Body of pancreas (tissue), 4 donors: ENCODE measurements around the gene MICAL2. TPM values are rescaled to one million over a fixed set of nuclear protein-coding genes. Genes with fewer than 3 reads are reported as not detected.

Experiments
- ATAC-seq: fragments of 150-250 bp; one replicate; pipeline ENCODE4 v1.9.1; 2016
- DNase-seq, 4 donors: peaks; one replicate each; pipeline ENCODE4 v3.0.0-alpha.2; 2019
- H3K27ac ChIP-seq, 4 donors: fragments of 200-600 bp; sonication (generic); 1 replicate in 3 of 4; 2 replicates in 1 of 4; pipeline versions ENCODE4 v1.5.1 to v1.6.1; 2016 to 2019; ENCODE audit warnings: mild to moderate bottlenecking in 1 of 4, mixed read lengths in 1 of 4, moderate library complexity in 1 of 4
- H3K27me3 ChIP-seq, 2 donors: fragments of 200-600 bp; sonication (generic); one replicate each; pipeline ENCODE4 v1.6.0; 2016; ENCODE audit warnings: mild to moderate bottlenecking in 1 of 2
- H3K36me3 ChIP-seq, 2 donors: fragments of 200-600 bp; sonication (generic); replicated peaks in 1 of 2; 2 replicates each; pipeline ENCODE4 v1.5.1; 2016; ENCODE audit warnings: low read depth in 2 of 2; ENCODE audit not compliant: insufficient read depth in 1 of 2
- H3K4me1 ChIP-seq: fragments of 200-600 bp; sonication (generic); one replicate; pipeline ENCODE4 v1.6.0; 2016
- H3K4me3 ChIP-seq, 2 donors: fragments of 200-600 bp; sonication (generic); 1 replicate in 1 of 2; 2 replicates in 1 of 2; pipeline ENCODE4 v1.5.1; 2016 to 2019
- H3K9me3 ChIP-seq, 3 donors: fragments of 200-600 bp; sonication (generic); 1 replicate in 2 of 3; 2 replicates in 1 of 3; pipeline ENCODE4 v1.5.1; 2016
- POLR2A ChIP-seq, 3 donors: fragments of 450-650 bp; IDR thresholded peaks; one replicate each; pipeline ENCODE4 v1.6.1; 2016; ENCODE audit warnings: antibody characterized with exemption in 3 of 3, mild to moderate bottlenecking in 2 of 3
- WGBS, 2 donors: methylation state at CpG; one replicate each; pipeline ENCODE4 v1.1.5; 2017; 5-methylcytosine and 5-hydroxymethylcytosine counted together
- intact Hi-C: fragments of 100-400 bp; cut with DNase I; formaldehyde crosslinking; loops from one replicate; pipeline ENCODE4 v1.15.1; 2023
- total RNA-seq, 2 donors: library from RNA; depleted of rRNA; stranded (reverse); fragments of >200 nt; gene quantifications; one replicate each; pipeline ENCODE4 v1.1.0, GENCODE V29; 2016
- TF ChIP-seq, protein P1 (sequence below), 7 experiments: fragments of 450-650 bp in 4 of 7; fragments of 200-600 bp in 3 of 7; sonication (generic) in 3 of 7; IDR thresholded peaks; one replicate each; pipeline ENCODE4 v1.5.1; 2016 to 2019; ENCODE audit warnings: antibody characterized with exemption in 7 of 7

MICAL2 gene
- total RNA-seq, 2 donors from 2014 or later = 16.6 to 24.4 TPM

DNA sequence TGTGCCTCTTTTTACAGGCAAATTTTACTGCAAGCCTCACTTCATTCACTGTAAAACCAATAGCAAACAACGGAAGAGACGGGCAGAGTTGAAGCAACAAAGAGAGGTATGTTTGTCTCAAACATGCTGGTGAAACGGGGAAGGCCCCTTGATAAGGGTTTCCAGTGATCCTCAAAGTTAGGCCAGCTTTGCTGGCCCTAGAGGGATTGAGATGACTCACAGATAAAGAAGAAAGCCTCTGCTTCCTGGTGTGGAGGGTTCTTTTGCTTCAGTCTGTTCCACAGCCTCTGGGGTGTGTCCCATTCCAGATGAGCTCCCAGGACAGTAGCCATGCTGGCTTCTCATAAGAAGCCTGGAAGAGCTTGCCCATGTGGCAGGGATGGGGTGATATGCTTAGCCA lies 148.1 kb downstream of the MICAL2 start:
- Histone ChIP-seq H3K4me3 (no peak overlapping the region), H3K4me1 (peaks cover 12% of the 10 kb centered on the region), H3K36me3 (peaks cover 0 to 8% of the 10 kb centered on the region in 2 donors), H3K27me3 (no peaks in the 10 kb centered on the region), H3K9me3 (no peaks in the 10 kb centered on the region), H3K27ac (no peak overlapping the region)
- TF ChIP-seq, protein P1, sequence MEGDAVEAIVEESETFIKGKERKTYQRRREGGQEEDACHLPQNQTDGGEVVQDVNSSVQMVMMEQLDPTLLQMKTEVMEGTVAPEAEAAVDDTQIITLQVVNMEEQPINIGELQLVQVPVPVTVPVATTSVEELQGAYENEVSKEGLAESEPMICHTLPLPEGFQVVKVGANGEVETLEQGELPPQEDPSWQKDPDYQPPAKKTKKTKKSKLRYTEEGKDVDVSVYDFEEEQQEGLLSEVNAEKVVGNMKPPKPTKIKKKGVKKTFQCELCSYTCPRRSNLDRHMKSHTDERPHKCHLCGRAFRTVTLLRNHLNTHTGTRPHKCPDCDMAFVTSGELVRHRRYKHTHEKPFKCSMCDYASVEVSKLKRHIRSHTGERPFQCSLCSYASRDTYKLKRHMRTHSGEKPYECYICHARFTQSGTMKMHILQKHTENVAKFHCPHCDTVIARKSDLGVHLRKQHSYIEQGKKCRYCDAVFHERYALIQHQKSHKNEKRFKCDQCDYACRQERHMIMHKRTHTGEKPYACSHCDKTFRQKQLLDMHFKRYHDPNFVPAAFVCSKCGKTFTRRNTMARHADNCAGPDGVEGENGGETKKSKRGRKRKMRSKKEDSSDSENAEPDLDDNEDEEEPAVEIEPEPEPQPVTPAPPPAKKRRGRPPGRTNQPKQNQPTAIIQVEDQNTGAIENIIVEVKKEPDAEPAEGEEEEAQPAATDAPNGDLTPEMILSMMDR (IDR thresholded peaks at IDR 0.05) = no peak
- no peak for TF ChIP-seq POLR2A (IDR thresholded peaks at IDR 0.05)
- ATAC-seq = no peak
- DNase-seq = no peak
- intact Hi-C loops = no loop called here
- WGBS, 2 donors = 64 to 87% methylated on average over 3 of the region's 3 CpGs

DNA sequence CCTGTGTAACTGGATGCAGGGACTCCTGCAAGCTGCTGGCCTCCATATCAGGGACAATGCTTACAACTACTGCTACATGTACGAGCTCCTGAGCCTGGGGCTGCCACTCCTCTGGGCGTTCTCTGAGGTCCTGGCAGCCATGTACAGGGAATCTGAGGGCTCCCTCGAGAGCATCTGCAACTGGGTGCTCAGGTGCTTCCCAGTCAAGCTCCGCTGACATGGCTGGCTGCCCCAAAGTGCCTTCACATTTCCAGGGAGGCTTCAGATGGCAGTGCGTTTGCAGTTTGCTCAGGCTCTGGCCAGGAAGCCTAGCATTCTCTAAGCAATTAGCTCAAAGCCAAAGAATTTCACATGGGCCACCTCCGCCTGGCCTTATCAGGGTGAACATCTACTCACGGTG lies 149.6 kb downstream of the MICAL2 start:
- no peaks in the 10 kb centered on the region for H3K9me3 ChIP-seq
- ATAC-seq = no peak
- H3K4me1 ChIP-seq = no peaks in the 10 kb centered on the region
- WGBS, 2 donors = 78 to 80% methylated on average over 4 to 7 of the region's 7 CpGs
- H3K27me3 ChIP-seq = no peaks in the 10 kb centered on the region
- intact Hi-C loops = no loop called here
- no peak for DNase-seq
- TF ChIP-seq POLR2A (IDR thresholded peaks at IDR 0.05) = no peak
- TF ChIP-seq, protein P1 (IDR thresholded peaks at IDR 0.05) = no peak
- peaks cover 0 to 11% of the 10 kb centered on the region in 2 donors for H3K36me3 ChIP-seq
- H3K27ac ChIP-seq = no peak overlapping the region
- no peak overlapping the region for H3K4me3 ChIP-seq

DNA sequence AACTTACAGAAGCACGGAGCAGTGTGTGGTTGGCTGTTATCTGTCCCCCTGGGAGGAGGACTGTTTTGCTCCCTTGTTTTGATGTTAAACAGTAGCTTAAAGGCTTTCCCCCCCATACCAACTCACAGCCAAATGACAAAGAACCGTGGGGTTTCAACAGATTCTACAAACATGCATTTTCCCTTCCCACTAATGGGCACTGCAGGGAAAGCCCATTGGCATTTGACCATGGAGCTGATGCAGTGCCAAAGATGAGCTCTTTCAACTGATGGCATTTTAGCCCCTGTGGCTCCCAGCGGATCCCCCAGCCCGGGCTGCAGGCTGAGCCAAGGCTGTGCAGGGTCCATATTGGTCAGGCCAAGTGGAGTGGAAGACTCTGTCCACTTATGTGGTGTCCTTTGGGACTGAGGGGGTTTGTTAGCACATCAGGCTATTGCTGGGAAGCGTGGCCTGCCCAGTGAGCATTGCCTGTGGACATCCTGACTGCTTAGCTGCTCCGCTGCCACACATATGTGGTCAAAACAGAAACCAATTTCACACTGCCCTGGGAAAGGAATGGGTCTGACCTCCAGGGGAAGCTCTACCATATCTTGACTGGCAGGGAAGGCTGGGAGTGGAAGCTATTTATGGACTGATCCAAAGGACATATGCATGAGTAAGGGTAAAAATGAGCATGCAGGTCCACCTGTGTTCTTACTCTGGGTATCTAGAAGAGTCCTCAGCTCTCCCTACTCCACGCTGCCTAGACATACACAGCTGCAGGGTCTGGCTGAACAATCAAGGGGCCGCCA lies 150.5 kb downstream of the MICAL2 start:
- DNase-seq = no peak
- TF ChIP-seq POLR2A (IDR thresholded peaks at IDR 0.05) = no peak
- TF ChIP-seq, protein P1 (IDR thresholded peaks at IDR 0.05) = no peak
- intact Hi-C loops = no loop called here
- Histone ChIP-seq H3K27ac (peak overlapping the region in 1 of 4 donors; percentile 32), H3K9me3 (no peaks in the 10 kb centered on the region), H3K36me3 (peaks cover 0 to 11% of the 10 kb centered on the region in 2 donors), H3K27me3 (no peaks in the 10 kb centered on the region), H3K4me3 (no peak overlapping the region), H3K4me1 (no peaks in the 10 kb centered on the region)
- no peak for ATAC-seq
- WGBS, 2 donors = 76 to 85% methylated on average over 8 of the region's 8 CpGs

DNA sequence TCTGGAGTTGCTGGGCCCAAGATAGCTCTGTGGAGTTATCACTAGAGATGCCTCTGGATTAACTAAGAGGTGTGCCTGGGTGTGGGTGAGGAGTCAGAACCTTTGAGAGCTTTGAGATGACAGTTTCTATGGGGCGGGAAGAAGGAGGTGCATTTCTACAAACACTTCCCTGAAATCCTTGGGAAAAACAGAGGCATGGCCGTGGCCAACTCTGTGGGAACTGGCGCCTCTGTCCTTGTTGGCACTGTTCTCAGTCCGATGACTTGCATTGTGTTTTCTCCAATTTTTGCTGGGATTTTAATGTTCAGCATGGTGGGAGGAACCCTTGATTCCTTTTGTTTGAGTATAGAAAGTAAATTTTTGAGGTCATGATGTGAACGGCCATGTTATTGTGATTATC lies 151.2 kb downstream of the MICAL2 start:
- intact Hi-C loops = no loop called here
- Histone ChIP-seq H3K36me3 (peaks cover 0 to 11% of the 10 kb centered on the region in 2 donors), H3K27ac (peak overlapping the region in 1 of 4 donors; percentile 32), H3K4me3 (no peak overlapping the region), H3K27me3 (no peaks in the 10 kb centered on the region), H3K9me3 (no peaks in the 10 kb centered on the region), H3K4me1 (no peaks in the 10 kb centered on the region)
- DNase-seq (peak in 1 of 4 donors; percentile 51), ATAC-seq (peak; percentile 26)
- 67 to 82% methylated on average over 5 of the region's 5 CpGs for WGBS, 2 donors
- no peak for TF ChIP-seq POLR2A (IDR thresholded peaks at IDR 0.05)
- TF ChIP-seq, protein P1 (IDR thresholded peaks at IDR 0.05) = no peak
